Karpas-422 (cell line): ENCODE data around the gene WASHC2A. TPM values are rescaled to one million over a fixed set of nuclear protein-coding genes. Genes with fewer than 3 reads are reported as not detected.
"Not testable (repeated sequence)": the region's sequence is repeated elsewhere in the genome, so short reads cannot be mapped to it uniquely, and the experiment has no call there.

Experiments used
- DNase-seq: peaks from one replicate; pipeline ENCODE4 v3.0.0-alpha.2; 2015
- H2AFZ ChIP-seq: fragments of 200-600 bp; sonication (generic); 2 replicates; pipeline ENCODE4 v1.6.1; 2014; ENCODE audit warnings: antibody characterized with exemption, low read length, mixed read lengths
- H3K27ac ChIP-seq: fragments of 200-600 bp; sonication (generic); 2 replicates; pipeline ENCODE4 v1.5.1; 2014; ENCODE audit warnings: mild to moderate bottlenecking, low read length, moderate library complexity
- H3K27me3 ChIP-seq: fragments of 200-600 bp; sonication (generic); 2 replicates; pipeline ENCODE4 v1.6.1; 2014; ENCODE audit warnings: low read length, mixed read lengths
- H3K36me3 ChIP-seq: fragments of 200-600 bp; sonication (generic); 2 replicates; pipeline ENCODE4 v1.6.1; 2014; ENCODE audit warnings: low read length, mixed read lengths; ENCODE audit not compliant: insufficient read depth
- H3K4me1 ChIP-seq: fragments of 200-600 bp; sonication (generic); 2 replicates; pipeline ENCODE4 v1.6.1; 2014; ENCODE audit warnings: mild to moderate bottlenecking, low read length, mixed read lengths
- H3K4me2 ChIP-seq: fragments of 200-600 bp; sonication (generic); 2 replicates; pipeline ENCODE4 v1.6.1; 2014; ENCODE audit warnings: low read length, low read depth, mild to moderate bottlenecking; ENCODE audit not compliant: poor library complexity, severe bottlenecking
- H3K4me3 ChIP-seq: fragments of 200-600 bp; sonication (generic); 2 replicates; pipeline ENCODE4 v1.5.1; 2014; ENCODE audit warnings: mild to moderate bottlenecking, antibody characterized with exemption, low read length, mixed read lengths
- H3K79me2 ChIP-seq: fragments of 200-600 bp; sonication (generic); 2 replicates; pipeline ENCODE4 v1.6.1; 2014; ENCODE audit warnings: mild to moderate bottlenecking, low read length, mixed read lengths
- H3K9ac ChIP-seq: fragments of 200-600 bp; sonication (generic); 2 replicates; pipeline ENCODE4 v1.6.0; 2014; ENCODE audit warnings: low read length
- H3K9me2 ChIP-seq: fragments of 200-600 bp; sonication (generic), shearing (Covaris generic); replicated peaks from 2 replicates; pipeline ENCODE4 v1.6.0; 2014; ENCODE audit warnings: mild to moderate bottlenecking, low read length, moderate library complexity; ENCODE audit not compliant: insufficient read depth
- H3K9me3 ChIP-seq: fragments of 300-700, 200-600 bp; sonication (generic); 2 replicates; pipeline ENCODE4 v1.6.1; 2014; ENCODE audit warnings: low read length, mixed read lengths
- H4K20me1 ChIP-seq: fragments of 200-600 bp; sonication (generic); 2 replicates; pipeline ENCODE4 v1.6.1; 2014; ENCODE audit warnings: mild to moderate bottlenecking, antibody characterized with exemption, low read length, low read depth; ENCODE audit not compliant: insufficient read depth
- total RNA-seq: library from RNA; depleted of rRNA; stranded (reverse); fragments of >200 nt; shearing (Covaris generic); gene quantifications from 2 replicates; pipeline ENCODE4 v1.2.3, GENCODE V29; 2014; ENCODE audit warnings: low replicate concordance

WASHC2A gene
- total RNA-seq, 1 experiment from 2014 or later = 24.8 TPM

DNA sequence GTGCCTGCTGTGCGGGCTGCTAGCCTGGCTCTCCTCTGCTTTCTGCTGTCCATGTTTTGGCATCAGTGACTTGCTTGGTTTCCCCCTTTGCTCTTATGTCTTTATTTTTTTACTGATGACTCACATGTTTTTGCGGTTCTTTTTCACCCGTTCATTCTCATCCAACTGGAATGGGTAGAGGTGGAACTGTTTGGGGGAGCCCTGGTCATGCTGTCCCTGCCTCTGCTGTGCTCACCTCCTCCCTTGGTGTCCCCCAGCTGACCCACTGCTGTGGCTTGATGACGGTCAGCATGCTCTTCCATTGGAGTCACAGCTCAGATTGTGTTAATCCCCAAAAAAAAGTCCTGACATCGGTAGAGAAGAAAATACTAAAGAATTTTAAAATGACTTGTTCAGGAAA, 26.9 kb downstream of the WASHC2A start:
- H2AFZ ChIP-seq, H3K27ac ChIP-seq, H3K36me3 ChIP-seq, H3K4me3 ChIP-seq, H3K27me3 ChIP-seq, H3K4me2 ChIP-seq, H3K4me1 ChIP-seq, H3K79me2 ChIP-seq, H3K9ac ChIP-seq, H4K20me1 ChIP-seq, H3K9me3 ChIP-seq, DNase-seq, H3K9me2 ChIP-seq: not testable (repeated sequence)

DNA sequence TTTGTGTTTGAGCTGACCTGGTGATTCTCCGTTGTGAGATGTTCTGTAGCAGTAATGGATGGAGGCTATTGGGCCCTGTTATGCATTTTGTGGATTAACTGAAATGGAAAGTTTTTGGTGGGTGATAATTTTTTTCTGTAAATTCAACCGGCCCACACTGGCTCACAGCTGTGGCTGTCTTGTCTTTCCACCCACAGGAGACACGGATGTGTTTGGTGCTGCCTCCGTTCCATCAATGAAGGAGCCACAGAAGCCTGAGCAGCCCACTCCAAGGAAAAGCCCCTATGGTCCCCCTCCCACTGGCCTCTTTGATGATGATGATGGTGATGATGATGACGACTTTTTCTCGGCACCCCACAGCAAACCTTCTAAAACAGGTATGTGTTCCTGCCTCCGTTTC, 27.6 kb downstream of the WASHC2A start:
- not testable (repeated sequence) for H3K36me3 ChIP-seq, H4K20me1 ChIP-seq, H3K27ac ChIP-seq, H3K27me3 ChIP-seq, DNase-seq, H3K4me2 ChIP-seq, H3K9me3 ChIP-seq, H3K4me3 ChIP-seq, H3K4me1 ChIP-seq, H3K9ac ChIP-seq, H3K9me2 ChIP-seq, H2AFZ ChIP-seq, H3K79me2 ChIP-seq

DNA sequence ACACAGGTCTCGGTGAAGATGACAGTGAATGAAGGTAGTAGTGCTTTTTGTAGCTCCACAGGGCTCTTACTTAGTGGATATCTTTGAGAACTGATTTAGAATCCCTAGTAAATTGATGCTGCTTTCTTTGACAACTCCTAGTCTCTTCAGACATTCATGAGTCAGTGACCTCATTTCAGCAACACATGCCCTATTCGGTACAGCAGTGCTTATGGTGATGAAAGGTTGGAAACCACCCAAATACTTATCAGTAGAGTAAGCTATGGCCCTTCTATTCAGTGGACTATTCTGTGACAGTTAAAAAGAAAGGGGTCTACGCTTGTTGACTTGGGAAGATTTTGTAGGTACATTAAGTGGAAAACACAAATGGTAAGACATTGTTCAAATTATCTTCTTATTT, 29.0 kb downstream of the WASHC2A start:
- H3K27me3 ChIP-seq, H3K79me2 ChIP-seq, H3K9ac ChIP-seq, H3K9me3 ChIP-seq, H3K36me3 ChIP-seq, DNase-seq, H2AFZ ChIP-seq, H3K4me2 ChIP-seq, H3K9me2 ChIP-seq, H3K27ac ChIP-seq, H3K4me1 ChIP-seq, H4K20me1 ChIP-seq, H3K4me3 ChIP-seq: not testable (repeated sequence)

DNA sequence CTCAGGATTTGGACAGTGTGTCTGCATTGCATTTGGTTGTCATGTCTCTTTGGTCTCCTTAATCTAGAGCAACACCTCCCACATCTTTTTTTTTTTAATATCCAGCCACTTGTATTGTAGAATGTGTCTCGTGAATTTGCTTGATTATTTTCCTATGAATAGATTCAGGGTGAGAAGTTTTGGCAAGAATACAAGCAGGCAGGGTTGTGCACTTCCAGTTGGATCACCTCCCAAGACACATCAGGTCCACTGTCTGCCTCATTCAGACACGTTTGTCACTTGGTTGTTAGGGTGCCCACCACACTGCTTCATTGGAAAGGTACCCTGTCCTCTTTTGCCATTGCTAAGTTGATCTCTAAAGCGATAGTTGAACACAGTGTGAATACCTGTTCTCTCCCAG, 30.9 kb downstream of the WASHC2A start:
- H3K27me3 ChIP-seq, H3K4me1 ChIP-seq, H4K20me1 ChIP-seq, H3K27ac ChIP-seq, H2AFZ ChIP-seq, H3K4me3 ChIP-seq, H3K9me2 ChIP-seq, H3K79me2 ChIP-seq, H3K9ac ChIP-seq, H3K9me3 ChIP-seq, H3K36me3 ChIP-seq, H3K4me2 ChIP-seq, DNase-seq: not testable (repeated sequence)

DNA sequence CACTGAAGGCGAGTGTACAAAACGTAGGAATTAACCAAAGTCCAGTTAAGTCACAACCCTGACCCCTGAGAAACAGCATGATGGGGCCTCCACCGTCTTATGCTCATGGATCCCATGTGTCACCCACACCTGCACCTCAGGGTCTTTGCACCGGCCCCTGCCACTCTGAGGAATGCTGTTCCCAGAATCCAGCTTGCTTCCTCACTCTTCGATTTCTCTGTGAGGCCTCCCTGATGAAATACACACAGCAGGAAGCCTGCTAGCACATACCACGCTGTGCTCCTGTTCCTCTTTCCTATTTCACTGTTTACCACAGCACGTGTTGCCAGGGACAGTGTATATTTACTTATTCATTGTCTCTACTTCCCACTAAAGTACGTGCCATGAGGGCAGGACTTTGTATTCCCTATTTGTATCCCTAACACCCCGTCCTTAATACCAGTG, 33.4 kb downstream of the WASHC2A start:
- H3K79me2 ChIP-seq = not testable (repeated sequence)

DNA sequence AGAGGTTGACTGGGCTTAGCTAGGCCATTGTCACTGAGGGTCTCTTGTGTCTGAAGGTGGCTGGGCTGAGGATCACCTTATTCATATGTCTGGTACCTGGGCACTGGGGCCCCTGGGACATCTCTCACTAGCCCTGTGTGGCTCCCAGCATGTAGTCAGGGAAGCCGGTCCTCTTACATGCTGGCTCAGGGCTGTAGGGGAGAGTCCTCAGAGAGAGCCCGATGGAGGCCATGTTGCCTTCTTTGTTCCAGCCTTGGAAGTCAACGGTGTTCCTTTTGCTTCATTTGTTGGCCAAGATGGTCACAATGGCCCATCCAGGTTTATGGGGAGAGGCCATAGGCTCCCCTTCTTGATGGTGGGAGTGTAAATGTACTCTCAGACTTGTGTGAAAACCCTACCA, 34.0 kb downstream of the WASHC2A start:
- DNase-seq, H4K20me1 ChIP-seq, H3K27ac ChIP-seq, H3K79me2 ChIP-seq, H3K27me3 ChIP-seq, H2AFZ ChIP-seq, H3K9ac ChIP-seq, H3K4me3 ChIP-seq, H3K4me2 ChIP-seq, H3K9me3 ChIP-seq, H3K4me1 ChIP-seq, H3K9me2 ChIP-seq, H3K36me3 ChIP-seq: not testable (repeated sequence)

More for the DNA sequence above, 33.4 kb downstream of the WASHC2A start:
- not testable (repeated sequence) for H3K4me3 ChIP-seq, H3K36me3 ChIP-seq, H2AFZ ChIP-seq, H3K27ac ChIP-seq, H3K4me1 ChIP-seq, H3K4me2 ChIP-seq, H3K9ac ChIP-seq, H3K27me3 ChIP-seq, H3K9me2 ChIP-seq, H3K9me3 ChIP-seq, H4K20me1 ChIP-seq, DNase-seq

DNA sequence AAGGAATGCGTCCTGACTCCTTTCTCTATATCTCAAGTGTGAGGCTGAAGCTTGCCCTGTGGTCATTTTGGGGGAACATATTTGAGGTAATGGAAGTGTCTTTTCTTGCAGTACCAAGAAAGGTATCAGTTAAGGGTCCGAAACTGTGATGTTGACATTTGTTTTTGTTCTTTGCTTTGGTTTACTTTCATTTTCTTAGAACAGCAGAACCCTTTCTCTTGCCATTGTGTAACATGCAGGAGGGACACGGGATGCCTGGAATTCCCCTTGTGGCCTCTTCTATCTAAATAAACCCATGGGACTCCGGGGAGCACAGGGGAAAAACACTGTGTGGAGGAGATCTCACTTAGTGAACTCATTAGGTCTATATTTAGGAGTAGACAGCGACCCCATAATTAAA, 34.5 kb downstream of the WASHC2A start:
- not testable (repeated sequence) for H3K27me3 ChIP-seq, DNase-seq, H3K27ac ChIP-seq, H3K9ac ChIP-seq, H3K4me1 ChIP-seq, H4K20me1 ChIP-seq, H3K4me3 ChIP-seq, H3K79me2 ChIP-seq, H3K36me3 ChIP-seq, H2AFZ ChIP-seq, H3K9me3 ChIP-seq, H3K4me2 ChIP-seq, H3K9me2 ChIP-seq

DNA sequence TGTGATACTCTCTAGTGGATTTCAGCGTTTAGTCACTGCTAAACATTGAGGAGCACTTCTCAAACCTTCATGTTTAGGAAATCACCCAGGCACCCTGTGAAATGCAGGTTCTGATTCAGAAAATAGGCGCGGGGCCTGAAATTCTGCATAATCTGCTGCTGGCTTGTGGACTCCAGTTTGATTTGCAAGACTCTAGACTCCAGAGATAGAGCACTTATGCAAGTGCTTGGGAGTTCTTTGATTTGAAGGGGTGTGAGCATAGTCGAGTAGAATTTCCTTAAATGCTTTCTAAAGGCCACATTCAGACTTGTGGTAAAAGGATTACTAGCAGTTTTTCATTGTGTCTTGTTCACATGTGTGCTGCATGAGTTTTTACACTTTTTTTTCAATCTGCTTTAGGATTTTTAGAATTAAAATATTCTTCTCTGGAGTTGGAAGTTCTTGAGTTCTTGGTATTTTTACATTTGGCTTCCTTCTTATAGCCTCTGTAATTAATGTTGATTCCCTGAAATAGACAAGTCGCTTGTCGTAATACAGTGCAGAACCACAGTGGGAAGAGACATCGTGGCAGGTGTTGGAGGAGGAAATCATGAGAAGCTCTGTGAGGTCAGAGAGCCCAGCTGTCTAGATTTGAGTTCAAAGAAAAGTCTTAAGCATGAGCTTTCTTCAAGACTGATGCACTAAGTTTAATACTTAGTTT, 41.4 kb downstream of the WASHC2A start:
- not testable (repeated sequence) for H3K27ac ChIP-seq, H4K20me1 ChIP-seq, H3K9me2 ChIP-seq, H3K9me3 ChIP-seq, H3K36me3 ChIP-seq, H3K4me3 ChIP-seq, H3K9ac ChIP-seq, DNase-seq, H3K27me3 ChIP-seq, H3K79me2 ChIP-seq, H3K4me2 ChIP-seq, H3K4me1 ChIP-seq, H2AFZ ChIP-seq
